Kidney epithelial cell (primary cell): ENCODE results near the gene SEM1. TPM values are rescaled to one million over a fixed set of nuclear protein-coding genes. Genes with fewer than 3 reads are reported as not detected.

ENCODE experiments used
- DNase-seq: peaks from one replicate; pipeline ENCODE4 v3.0.0-alpha.2; 2010; ENCODE audit warnings: low read depth
- H3K27me3 ChIP-seq: 2 replicates; pipeline ENCODE4 v1.6.0; 2011; ENCODE audit warnings: low read length; ENCODE audit not compliant: control insufficient read depth, insufficient read depth
- H3K36me3 ChIP-seq: 2 replicates; pipeline ENCODE4 v1.5.1; 2011; ENCODE audit warnings: low read length; ENCODE audit not compliant: control insufficient read depth, insufficient read depth
- H3K4me3 ChIP-seq: 2 replicates; pipeline ENCODE4 v1.5.1; 2011; ENCODE audit warnings: low read depth, mild to moderate bottlenecking, control low read depth, low read length
- CTCF ChIP-seq: IDR thresholded peaks from 2 replicates; pipeline ENCODE4 v1.5.1; 2011; ENCODE audit warnings: mild to moderate bottlenecking, moderate library complexity, low read length, control low read depth, inconsistent platforms; ENCODE audit not compliant: insufficient read depth, poor library complexity, severe bottlenecking
- total RNA-seq: library from RNA; depleted of rRNA; stranded (reverse); fragments of >200 nt; gene quantifications from 2 replicates; pipeline ENCODE4 v1.2.3, GENCODE V29; 2015

SEM1 gene
- total RNA-seq, 1 donor from 2014 or later = 17.6 TPM

GRCh38 chr7:96685755-96686154, 23.9 kb downstream of the SEM1 start:
- no peak for DNase-seq
- Histone ChIP-seq H3K27me3 (no peaks in the 10 kb centered on the region), H3K4me3 (no peak overlapping the region), H3K36me3 (no peaks in the 10 kb centered on the region)
- no peak for TF ChIP-seq CTCF

- no peak for DNase-seq
- H3K4me3 ChIP-seq = no peak overlapping the region
- no peaks in the 10 kb centered on the region for H3K27me3 ChIP-seq
- TF ChIP-seq CTCF = no peak
- H3K36me3 ChIP-seq = no peaks in the 10 kb centered on the region
Observed at GRCh38 chr7:96685353-96685752, 24.3 kb downstream of the SEM1 start.

GRCh38 chr7:96679886-96680285, 29.8 kb downstream of the SEM1 start:
- no peaks in the 10 kb centered on the region for H3K36me3 ChIP-seq
- no peak for TF ChIP-seq CTCF
- no peaks in the 10 kb centered on the region for H3K27me3 ChIP-seq
- DNase-seq = no peak
- no peak overlapping the region for H3K4me3 ChIP-seq

GRCh38 chr7:96676919-96677318, 32.7 kb downstream of the SEM1 start:
- Histone ChIP-seq H3K36me3 (no peaks in the 10 kb centered on the region), H3K27me3 (no peaks in the 10 kb centered on the region), H3K4me3 (no peak overlapping the region)
- no peak for DNase-seq
- no peak for TF ChIP-seq CTCF

- H3K4me3 ChIP-seq = no peak overlapping the region
- no peak for TF ChIP-seq CTCF
- H3K36me3 ChIP-seq = no peaks in the 10 kb centered on the region
- DNase-seq = no peak
- no peaks in the 10 kb centered on the region for H3K27me3 ChIP-seq
Observed at GRCh38 chr7:96675548-96675947, 34.1 kb downstream of the SEM1 start.

- Histone ChIP-seq H3K27me3 (no peaks in the 10 kb centered on the region), H3K36me3 (no peaks in the 10 kb centered on the region), H3K4me3 (no peak overlapping the region)
- DNase-seq = no peak
- TF ChIP-seq CTCF = no peak
Observed at GRCh38 chr7:96674565-96674964, 35.1 kb downstream of the SEM1 start.
